Hepatocyte (in vitro differentiated cells): ENCODE results near the gene PARN.

Experiments used
- EZH2phosphoT487 ChIP-seq: fragments of 200-600 bp; sonication (generic); IDR thresholded peaks from one replicate; pipeline ENCODE4 v1.6.1; 2018; ENCODE audit warnings: antibody characterized with exemption, mild to moderate bottlenecking, low read depth, moderate library complexity; ENCODE audit not compliant: unreplicated experiment, severe bottlenecking
- TF ChIP-seq, protein P1 (sequence below): fragments of 200-600 bp; sonication (generic); IDR thresholded peaks from 2 replicates; pipeline ENCODE4 v1.5.1; 2016; ENCODE audit warnings: antibody characterized with exemption, mild to moderate bottlenecking; ENCODE audit not compliant: poor library complexity

DNA sequence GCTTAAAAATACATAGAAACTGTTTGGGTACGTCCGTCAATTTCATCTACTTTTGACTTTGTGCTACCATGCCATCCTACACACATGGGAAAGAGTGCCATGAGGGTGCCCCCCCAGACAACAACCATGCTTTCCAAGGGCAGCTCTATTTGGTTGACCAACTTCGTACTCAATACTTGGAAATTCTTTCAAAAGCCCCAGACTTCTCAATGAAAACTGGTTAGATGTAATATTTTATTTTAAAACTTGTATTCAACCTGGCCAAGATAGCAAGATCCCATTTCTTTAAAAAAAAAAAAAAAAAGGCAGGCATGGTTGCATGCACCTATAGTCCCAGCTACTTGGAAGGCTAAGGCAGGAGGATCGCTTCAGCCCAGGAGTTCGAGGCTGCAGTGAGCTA is 98.4 kb downstream of the PARN start:
- TF ChIP-seq, protein P1, sequence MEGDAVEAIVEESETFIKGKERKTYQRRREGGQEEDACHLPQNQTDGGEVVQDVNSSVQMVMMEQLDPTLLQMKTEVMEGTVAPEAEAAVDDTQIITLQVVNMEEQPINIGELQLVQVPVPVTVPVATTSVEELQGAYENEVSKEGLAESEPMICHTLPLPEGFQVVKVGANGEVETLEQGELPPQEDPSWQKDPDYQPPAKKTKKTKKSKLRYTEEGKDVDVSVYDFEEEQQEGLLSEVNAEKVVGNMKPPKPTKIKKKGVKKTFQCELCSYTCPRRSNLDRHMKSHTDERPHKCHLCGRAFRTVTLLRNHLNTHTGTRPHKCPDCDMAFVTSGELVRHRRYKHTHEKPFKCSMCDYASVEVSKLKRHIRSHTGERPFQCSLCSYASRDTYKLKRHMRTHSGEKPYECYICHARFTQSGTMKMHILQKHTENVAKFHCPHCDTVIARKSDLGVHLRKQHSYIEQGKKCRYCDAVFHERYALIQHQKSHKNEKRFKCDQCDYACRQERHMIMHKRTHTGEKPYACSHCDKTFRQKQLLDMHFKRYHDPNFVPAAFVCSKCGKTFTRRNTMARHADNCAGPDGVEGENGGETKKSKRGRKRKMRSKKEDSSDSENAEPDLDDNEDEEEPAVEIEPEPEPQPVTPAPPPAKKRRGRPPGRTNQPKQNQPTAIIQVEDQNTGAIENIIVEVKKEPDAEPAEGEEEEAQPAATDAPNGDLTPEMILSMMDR = no peak
- TF ChIP-seq EZH2phosphoT487 = no peak
